SK-N-SH treated with all-trans-retinoic acid at 6 μM for 48 hours (cell line): ENCODE data around the gene IVL.

ENCODE experiments used
- ARNTL ChIP-seq: fragments of 450-650 bp; formaldehyde crosslinking; IDR thresholded peaks from 2 replicates; pipeline ENCODE4 v1.5.0; 2020; ENCODE audit warnings: low read depth, mild to moderate bottlenecking, moderate library complexity, borderline replicate concordance
- CSDC2 ChIP-seq: fragments of 250-450 bp; sonication (Bioruptor Pico); IDR thresholded peaks from 2 replicates; pipeline ENCODE4 v1.5.0; 2020; ENCODE audit warnings: mild to moderate bottlenecking, moderate library complexity
- TOX ChIP-seq: fragments of 250-450 bp; sonication (Bioruptor Pico); IDR thresholded peaks from 2 replicates; pipeline ENCODE4 v1.8.0; 2021; ENCODE audit warnings: mild to moderate bottlenecking, moderate library complexity, borderline replicate concordance
- ZNF70 ChIP-seq: fragments of 450-650 bp; formaldehyde crosslinking; IDR thresholded peaks from 2 replicates; pipeline ENCODE4 v1.5.0; 2020; ENCODE audit warnings: mild to moderate bottlenecking, moderate library complexity
- TF ChIP-seq, protein P1 (sequence below): fragments of 250-450 bp; sonication (Bioruptor Pico); IDR thresholded peaks from 2 replicates; pipeline ENCODE4 v1.8.0; 2020; ENCODE audit warnings: mild to moderate bottlenecking, moderate library complexity, borderline replicate concordance
- TF ChIP-seq, protein P2 (sequence below): fragments of 250-450 bp; sonication (Bioruptor Pico); IDR thresholded peaks from 2 replicates; pipeline ENCODE4 v1.5.1; 2020; ENCODE audit warnings: low read depth, mild to moderate bottlenecking, moderate library complexity

DNA sequence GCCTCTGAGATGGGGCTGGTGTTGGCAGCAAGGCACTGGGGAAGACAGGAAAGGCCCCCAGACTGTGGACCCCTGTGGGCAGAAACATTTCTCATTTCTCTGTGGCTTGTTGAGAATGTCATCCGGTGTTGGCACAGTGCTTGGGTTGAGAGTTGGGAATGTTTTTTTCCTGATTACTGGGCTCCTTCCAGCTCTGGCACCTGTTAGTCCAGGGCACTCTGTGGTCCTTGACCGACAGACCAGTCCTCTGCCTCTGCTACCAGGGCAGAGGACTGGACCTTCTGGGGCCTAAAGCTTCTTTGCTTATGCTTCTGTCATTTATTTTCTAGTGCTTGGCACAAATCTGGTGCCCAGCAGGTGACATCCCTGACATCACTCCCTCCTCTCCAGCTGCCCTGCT is 33.8 kb downstream of the IVL start:
- TF ChIP-seq ARNTL (CRISPR knock-in tag) (no peak), CSDC2 (no peak), ZNF70 (no peak), TOX (CRISPR knock-in tag) (no peak)
- TF ChIP-seq, protein P1, sequence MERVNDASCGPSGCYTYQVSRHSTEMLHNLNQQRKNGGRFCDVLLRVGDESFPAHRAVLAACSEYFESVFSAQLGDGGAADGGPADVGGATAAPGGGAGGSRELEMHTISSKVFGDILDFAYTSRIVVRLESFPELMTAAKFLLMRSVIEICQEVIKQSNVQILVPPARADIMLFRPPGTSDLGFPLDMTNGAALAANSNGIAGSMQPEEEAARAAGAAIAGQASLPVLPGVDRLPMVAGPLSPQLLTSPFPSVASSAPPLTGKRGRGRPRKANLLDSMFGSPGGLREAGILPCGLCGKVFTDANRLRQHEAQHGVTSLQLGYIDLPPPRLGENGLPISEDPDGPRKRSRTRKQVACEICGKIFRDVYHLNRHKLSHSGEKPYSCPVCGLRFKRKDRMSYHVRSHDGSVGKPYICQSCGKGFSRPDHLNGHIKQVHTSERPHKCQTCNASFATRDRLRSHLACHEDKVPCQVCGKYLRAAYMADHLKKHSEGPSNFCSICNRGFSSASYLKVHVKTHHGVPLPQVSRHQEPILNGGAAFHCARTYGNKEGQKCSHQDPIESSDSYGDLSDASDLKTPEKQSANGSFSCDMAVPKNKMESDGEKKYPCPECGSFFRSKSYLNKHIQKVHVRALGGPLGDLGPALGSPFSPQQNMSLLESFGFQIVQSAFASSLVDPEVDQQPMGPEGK (CRISPR knock-in tag) = no peak
- TF ChIP-seq, protein P2, sequence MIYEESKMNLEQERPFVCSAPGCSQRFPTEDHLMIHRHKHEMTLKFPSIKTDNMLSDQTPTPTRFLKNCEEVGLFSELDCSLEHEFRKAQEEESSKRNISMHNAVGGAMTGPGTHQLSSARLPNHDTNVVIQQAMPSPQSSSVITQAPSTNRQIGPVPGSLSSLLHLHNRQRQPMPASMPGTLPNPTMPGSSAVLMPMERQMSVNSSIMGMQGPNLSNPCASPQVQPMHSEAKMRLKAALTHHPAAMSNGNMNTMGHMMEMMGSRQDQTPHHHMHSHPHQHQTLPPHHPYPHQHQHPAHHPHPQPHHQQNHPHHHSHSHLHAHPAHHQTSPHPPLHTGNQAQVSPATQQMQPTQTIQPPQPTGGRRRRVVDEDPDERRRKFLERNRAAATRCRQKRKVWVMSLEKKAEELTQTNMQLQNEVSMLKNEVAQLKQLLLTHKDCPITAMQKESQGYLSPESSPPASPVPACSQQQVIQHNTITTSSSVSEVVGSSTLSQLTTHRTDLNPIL (CRISPR knock-in tag) = no peak
